Mesenteric fat pad (tissue), 1 donor: ENCODE results near the gene CBX1. TPM values are rescaled to one million over a fixed set of nuclear protein-coding genes. Genes with fewer than 3 reads are reported as not detected.
"Not testable (repeated sequence)": the region's sequence is repeated elsewhere in the genome, so short reads cannot be mapped to it uniquely, and the experiment has no call there.

Experiments used
- DNase-seq: peaks from one replicate; pipeline ENCODE4 v3.0.0-alpha.2; 2020; ENCODE audit warnings: low spot score
- total RNA-seq: library from RNA; stranded (reverse); fragmentation: NEBNext Ultra II Directional; extraction: Animal tissue kit (Norgen Biotek cat#: 25700); gene quantifications from one replicate; pipeline ENCODE4 v1.2.1, GENCODE V29; 2021
- donor health status: DM: yes; HTN: yes; CAD: no.

The CBX1 gene
- total RNA-seq, 1 donor from 2014 or later, result 34.0 TPM

DNA sequence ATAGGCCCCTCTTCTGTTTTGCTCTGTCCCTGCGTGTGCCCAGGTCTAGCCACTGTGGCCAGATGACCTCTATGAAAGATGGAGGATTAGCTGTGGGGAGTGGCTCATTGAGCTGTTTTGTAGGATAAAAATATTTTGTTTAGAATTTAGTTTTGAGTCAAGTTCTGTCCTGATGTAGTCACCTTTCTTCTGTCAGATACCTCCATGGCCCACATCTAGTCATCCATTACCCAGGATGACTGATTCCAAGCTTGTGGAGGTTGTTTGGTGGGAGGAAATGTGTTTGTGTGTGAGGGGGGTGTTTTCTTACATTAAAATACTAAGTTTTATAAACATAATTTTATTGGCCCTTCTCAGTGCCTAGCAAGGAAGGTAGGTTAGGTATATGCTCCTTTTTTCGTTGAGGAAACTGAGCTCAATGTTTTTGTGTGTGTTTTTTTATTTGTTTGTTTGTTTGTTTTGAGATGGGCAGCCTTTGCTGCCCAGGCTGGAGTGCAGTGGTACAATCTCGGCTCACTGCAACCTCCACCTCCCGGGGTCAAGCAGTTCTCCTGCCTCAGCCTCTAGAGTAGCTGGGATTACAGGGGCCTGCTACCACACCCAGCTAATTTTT is 22.6 kb upstream of the CBX1 start:
- no peak for DNase-seq

DNA sequence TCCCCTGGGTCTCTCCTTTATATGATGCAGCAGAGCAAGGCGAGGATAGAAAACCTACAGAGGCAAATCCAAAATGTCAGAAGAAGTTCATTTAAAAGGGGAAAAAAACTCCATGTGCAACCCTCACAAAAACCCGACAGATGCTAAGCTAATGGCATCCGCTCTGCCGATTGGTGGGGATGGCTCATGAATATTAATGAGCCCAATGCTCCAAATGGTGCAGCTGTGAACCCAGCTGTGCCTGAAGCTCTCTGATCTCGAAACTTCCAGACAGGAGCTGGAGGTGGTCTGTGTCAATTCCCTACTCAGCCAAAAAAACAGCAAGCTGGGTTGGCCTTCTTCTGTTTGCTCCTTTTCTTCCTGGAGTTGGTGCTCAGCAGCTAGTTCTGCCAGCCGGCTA is 21.8 kb upstream of the CBX1 start:
- no peak for DNase-seq

DNA sequence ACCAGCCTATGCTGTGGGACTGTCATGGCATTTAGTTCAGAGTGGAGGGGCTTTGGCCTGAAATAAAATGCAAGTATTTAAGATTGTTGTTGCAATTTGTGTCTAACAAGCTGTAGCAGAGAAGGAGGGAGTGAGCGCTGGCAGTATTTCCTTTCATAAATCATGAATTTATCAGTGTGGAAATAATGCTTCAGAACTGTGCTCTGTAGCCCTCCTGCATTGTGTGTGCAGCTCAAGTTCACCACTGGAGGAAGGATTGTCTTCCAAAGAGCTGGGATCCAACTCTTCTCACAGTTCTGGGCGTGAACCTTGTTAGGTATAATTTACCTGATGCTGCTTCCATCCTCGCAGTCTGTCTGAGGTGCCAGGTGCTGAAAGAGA is 21.4 kb upstream of the CBX1 start:
- DNase-seq, result no peak

DNA sequence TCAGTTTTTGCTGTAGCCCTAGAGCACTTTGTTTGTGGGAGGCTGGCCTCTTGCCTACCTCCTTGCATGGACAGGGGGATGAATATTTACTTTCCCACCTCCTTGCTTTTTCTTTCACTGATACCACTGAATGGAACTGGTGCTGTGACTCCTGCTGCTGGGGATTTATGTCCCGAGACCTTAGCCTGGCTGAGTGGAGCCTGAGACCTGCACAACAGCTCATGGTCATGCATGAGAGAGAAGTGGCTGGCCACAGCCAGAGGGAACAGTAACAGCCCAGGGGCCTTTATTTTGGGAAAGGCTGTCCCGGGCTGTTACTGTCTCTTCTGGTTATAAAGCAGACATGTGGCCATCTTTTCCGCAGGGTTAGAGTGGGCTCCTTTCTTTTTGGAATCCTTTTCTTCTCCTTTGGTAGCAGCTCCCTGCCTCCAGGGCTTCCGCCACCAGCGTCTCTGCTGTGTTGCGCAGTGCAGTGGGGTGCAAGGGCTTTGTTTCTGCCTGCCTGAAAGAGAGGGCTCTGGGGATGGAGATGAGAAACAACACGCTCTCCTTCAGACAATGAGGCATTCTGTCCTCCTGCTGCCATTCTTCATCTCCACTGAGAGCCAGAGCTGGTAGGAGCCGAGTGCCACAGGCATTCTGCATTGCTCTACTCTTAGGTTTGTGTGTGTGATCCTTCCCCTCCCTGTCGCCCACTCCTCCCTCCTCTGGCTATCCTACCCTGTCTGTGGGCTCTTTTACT is 20.8 kb upstream of the CBX1 start:
- DNase-seq, result no peak

DNA sequence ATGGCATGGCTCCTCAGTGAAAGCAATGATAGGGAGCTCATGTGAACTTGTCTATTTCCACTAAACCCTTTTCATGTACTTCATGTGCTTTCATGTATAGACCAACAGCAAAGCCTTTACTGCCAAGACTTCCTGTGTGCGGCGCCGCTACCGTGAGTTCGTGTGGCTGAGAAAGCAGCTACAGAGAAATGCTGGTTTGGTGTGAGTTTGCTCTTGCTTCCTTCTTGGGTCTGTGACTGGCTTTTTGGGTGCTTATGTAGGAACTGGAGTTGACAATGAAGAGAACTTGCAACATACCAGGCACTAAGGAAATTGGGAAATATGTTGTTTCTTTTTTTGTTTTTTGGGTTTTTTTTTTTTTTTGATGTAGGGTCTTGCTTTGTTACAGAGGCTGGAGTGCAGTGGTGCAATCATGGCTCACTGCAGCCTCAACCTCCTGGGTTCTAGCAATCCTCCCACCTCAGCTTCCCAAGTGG is 12.0 kb upstream of the CBX1 start:
- peak; percentile 35 for DNase-seq

DNA sequence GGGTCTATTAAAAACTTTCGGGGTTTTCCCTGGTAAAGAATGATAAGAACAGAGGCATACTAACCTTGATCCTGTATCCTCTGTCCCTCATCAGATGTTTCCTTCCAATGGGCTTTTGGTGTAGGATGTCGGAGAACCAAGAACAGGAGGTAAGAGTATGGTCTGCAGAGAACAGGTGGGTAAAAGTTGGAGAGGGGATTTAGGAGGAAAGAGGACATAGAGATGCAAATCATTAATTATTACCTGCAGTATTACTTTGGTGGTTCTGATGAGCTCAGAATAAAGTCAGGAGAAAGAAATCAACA is 10.6 kb upstream of the CBX1 start:
- DNase-seq, result no peak

DNA sequence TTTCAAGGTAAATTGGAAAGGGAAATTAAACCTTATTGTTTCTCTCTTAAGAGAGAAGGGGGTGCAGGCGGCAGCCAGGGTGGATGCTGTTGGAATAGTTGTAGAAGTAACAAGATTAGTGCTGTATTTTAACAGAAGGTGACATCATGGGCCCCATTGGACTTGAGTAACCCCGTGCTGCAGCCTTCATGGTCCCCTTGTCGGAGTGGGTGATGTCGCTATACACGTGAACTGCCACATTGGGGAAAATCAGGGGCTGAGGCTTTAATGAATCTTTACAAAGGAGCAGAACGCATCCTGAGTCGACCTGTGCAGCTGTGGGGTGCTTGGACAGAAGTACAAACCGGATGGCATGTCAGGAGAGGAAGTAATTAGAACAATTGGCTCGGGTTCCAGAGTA is 9.5 kb upstream of the CBX1 start:
- DNase-seq, result no peak

DNA sequence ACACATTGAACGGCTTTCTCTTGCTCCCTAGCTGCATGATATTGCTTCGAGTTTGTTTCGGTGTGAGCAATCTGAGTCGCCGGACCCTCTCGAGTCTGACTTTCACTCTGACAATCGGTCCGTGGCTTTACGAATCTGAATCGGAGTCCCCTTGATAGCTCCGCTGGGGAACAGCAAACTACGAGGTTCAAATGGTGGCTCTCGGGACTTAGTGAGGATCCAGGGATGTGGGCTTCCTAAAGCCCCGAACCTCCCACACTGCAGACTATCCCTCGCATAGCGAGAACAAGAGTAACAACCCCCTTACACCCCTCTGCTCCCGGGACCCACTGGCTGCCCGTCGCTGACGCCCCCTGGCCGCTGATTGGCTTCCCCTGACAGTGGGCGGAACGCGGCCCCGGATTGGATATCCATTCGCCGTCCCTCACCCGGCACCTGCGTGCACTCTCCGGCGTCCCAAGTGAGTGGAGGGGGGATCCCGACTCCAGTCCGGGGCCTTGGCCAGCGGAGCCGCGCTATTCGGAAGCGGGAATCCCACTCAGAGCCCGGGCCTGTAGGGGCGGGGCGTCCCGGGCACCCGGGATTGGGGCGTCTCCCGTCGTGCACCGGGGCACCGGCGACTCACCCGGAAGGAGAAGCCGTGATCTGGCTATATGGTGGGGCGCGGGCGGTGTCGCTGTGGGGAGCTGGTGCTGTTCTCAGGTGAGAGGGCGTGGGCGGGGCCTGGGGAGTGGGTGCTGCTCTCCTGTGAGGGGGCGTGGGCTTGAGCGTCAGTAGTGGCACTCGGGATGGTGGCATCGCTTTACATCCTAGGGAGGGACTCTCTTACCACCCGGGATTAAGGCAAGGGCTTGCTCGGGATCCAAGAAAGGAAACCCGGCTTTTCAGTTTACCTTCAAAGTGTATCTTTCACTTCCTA is 6.1 kb upstream of the CBX1 start, which contains the start of gene SNX11:
SNX11 (plus strand) TSS at position 630 of the 919 bp plus-strand sequence. CDS start 4,278 bp downstream, outside the sequence.
- DNase-seq, result peak; percentile 95

DNA sequence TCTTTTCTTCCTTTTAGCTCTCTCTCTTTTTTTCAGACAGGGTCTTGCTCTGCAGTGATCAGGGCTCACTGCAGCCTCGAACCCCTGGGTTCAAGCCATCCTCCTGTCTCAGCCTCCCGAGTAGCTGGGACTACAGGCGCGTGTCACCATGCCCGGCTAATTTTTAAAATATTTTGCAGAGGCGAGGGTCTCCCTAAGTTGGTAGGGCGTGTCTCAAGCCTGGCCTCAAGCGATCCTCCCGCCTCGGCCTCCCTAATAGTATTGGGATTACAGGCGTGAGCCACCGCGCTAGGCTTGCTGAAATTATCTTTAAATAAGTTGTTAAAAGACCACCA is 5.5 kb upstream of the CBX1 start:
- DNase-seq, result no peak

DNA sequence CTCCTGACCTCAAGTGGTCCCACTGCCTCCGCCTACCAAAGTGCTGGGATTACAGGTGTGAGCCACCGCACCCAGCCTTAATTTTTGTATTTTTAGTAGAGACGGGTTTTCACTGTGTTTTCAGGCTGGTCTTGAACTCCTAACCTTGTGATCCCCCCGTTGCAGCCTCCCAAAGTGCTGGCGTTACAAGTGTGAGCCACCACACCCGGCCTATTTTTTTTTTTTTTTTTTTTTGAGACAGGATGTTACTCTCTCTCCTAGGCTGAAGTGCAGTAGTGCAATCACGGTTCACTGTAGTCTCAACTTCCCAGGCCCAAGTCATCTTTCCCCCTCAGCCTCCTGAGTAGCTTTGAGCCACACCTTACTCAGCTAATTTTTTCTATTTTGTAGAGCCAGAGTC is 3.2 kb upstream of the CBX1 start:
- no peak for DNase-seq

DNA sequence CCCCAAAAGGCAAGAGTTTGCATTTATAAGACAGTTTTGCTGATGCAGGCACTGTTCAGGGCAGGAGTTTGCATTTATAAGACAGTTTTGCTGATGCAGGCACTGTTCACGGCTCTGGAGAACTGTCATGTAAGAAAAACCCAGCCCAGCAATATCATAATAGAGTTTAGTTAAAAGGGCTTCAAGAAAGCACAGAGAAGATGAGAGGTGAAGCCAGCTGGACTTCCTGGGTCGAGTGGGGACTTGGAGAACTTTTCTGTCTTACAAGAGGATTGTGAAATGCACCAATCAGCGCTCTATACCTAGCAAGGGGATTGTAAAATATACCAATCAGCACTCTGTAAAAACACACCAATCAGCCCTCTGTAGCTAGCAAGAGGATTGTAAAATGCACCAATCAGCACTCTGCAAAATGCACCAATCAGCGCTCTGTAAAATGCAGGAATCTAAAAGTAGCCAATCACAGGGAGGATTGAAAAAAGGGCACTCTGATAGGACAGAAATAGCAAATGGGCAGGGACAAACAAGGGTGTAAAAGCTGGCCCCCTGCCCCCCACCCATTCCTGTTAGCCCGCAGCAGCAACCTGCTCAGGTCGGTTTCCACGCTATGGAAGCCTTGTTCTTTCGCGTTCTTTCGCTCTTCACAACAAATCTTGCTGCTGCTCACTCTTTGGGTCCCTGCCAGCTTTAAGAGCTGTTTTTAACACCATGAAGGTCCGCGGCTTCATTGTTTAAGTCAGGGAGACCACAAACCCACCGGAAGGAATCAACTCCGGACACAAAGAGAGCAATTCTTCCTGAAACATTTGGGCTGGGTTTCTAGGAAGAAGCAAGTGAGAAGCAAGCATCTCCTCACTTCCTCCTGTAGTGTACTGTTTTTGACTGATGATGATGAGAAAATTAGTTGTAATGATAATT is 1.8 kb upstream of the CBX1 start:
- DNase-seq, result no peak

DNA sequence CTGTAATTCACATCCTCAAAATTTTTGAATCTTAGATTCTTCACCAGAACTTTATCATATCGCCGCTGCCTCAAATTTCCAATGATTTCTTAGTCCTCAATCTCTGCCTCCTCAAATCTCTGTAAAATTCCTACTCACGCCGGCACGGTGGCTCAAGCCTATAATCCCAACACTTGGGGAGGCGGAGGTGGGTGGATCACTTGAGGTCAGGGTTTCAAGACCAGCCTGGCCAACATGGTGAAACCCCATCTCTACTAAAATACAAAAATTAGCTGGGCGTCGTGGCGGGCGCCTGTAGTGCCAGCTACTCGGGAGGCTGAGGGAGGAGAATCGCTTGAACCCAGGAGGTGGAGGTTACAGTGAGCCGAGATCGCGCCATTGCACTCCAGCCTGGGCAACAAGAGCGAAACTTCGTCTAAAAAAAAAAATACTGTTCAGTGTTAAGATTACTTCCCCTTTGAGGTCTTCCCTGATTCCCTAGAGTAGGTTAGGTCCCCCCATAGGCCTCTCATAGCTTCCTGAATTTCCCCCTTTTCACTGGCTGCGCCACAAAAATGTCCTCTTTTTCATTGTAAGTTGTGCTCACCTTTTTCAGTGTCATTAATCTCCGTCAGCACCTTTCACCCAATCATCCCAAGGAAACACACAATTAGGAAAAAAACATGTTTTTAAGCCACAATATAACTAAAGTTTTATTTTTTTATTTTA is 919 bp upstream of the CBX1 start:
- no peak for DNase-seq

DNA sequence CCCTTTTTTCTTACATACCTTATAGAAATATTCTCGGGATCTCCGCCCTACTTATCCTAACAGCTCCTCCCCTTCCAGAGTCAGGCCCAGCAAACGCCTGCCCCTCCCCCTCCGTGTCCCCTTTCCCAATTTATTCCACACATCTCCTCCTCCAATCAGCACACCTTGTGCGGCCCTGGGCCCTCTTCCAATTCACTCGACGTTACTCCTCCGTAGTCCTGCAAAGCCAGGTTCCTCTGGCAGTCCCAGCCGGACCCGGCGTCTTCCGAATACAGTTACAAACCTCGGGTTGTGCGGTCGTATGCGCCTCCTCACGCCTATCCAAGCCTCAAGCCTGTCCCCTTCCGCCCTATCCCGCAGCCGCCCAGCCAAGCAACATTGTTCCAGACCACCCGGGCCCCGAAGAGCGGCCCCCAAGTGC is 677 bp downstream of the CBX1 start:
- no peak for DNase-seq

DNA sequence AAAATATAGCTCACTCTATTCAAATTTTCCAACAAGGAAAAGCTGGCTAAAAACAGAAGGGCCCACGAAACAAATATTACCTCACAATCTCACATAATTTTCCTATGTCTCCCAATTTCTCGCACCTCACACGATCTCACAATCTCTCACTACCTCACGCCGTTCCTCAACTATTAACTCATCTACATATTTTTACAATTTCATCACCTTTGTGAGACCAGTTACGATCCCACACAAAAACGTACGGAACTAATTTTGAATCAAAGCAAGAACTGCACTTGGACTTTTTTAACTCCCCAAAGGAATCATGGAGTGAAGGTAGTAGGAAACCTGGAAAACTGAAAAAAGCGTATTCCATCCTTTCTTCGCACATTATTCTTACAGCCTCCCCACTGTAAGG is 1.1 kb downstream of the CBX1 start:
- no peak for DNase-seq

DNA sequence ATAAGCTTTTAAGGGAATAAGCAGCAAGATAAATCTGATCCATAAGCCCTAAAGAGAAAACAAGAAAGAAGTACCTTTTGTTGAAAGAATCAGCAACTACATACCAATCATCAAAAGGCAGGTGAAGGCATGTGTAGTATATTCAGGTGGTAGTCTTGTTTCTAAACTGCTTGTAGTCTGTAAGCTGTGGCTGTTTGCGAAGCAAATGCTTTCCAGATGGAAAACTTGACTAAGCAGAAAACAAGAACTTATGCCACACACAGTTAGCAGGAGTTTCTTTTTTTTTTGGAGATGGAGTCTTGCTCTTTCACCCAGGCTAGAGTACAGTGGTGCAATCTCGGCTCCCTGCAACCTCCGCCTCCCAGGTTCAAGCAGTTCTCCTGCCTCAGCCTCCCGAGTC is 5.7 kb downstream of the CBX1 start:
- DNase-seq, result no peak

DNA sequence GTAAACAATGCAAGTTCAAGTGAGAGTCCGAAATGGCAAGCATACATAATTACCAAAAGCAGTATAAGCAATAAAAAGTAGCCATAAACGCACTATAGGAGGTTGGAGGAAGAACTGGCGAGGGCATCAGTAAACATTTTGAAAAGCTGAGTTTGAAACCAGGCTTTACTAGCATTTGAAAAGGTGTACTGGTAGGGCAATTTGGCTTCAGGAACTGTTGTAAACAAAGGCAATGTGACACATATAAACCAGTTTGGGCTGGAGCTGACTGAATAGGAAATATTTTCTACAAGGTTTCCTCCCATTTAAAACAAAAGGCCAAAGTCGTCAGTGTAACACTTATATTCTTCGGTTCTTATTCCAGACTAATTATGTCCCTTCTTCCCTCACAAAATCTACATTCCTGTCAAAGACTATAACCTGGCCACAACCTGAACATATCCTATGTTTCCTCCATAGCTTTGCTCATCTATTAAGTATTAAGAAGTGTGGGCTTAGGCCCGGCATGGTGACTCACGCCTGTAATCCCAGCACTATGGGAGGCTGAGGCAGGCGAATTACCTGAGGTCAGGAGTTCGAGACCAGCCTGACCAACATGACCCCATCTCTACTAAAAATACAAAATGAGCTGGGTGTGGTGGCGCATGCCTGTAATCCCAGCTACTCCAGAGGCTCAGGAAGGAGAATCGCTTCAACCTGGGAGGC is 7.8 kb downstream of the CBX1 start:
- DNase-seq, result peak; percentile 9

DNA sequence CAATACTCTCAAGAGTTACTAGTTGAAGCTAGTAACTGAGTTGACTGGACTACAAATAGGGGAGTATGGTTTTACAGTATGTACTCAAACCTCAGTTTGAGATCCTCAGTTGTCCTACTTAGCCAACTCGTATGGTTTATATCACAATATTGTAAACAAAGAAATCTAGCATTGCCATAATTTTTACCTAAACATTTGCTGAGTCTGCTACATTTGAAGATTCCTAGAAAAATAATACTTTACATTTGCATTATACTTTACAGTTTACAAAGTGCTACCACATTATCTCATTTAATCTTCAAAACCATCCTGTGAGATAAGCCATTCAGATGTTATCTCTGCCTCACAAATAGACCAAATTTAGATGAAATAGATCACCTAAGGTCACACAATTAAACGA is 16.3 kb downstream of the CBX1 start:
- DNase-seq, result no peak

DNA sequence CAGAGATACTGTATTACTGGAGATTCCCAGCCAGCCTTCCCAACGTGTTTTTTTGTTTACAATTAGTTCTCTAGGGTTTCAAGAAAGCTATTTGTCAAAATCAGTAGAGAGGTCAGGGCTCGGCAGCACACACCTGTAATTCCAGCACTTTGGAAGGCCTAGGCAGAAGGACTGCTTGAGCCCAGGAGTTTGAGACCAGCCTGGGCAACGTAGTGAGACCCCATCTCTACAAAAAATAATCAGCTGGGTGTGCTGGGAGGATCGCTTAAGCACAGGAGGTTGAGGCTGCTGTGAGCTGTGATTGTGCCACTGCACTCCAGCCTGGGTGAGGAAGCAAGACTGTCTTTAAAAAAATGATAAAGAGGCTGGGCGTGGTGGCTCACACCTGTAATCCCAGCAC is 19.4 kb downstream of the CBX1 start:
- no peak for DNase-seq

DNA sequence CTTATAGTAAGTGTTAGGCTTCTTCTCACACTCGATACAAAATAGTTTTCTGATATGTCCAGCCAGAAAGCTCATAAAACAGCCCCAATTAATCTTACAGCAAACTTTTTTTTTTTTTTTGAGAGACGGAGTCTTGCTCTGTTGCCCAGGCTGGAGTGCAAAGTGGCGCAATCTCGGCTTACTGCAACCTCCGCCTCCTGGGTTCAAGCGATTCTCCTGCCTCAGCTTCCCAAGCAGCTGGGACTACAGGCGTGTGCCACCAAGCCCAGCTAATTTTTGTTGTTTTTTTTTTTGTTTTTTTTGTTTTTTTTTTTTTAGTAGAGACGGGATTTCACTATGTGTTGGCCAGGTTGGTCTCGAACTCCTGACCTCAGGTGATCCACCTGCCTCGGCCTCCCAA is 24.1 kb downstream of the CBX1 start:
- not testable (repeated sequence) for DNase-seq
